Measurements from ENCODE around the gene UMPS.

Gene UMPS

DNA sequence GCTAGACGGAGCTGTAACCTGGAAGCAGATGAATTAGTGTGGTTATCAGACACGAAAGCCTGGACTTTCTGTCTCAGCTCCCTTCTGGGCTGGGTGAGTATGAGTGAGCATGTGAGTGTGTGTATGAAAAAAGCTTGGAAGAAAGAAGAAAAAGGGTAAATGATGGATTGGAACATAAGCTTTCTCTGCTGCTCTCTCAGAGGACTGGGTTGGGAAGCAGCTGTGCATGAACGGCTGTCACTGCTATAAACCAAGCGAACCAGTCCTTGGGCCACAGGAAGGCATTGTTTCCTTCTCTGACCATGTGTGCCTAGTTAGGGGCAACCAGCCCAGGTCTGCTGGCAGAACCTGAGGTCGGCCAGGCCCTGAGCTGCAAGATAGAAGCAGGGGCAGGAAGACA lies 37.0 kb downstream of the UMPS start:
- no peaks in the 10 kb centered on the region for H3K79me2 ChIP-seq (ENCODE audit: low read length)
- H3K4me2 ChIP-seq (ENCODE audit: low read depth, low read length) = no peak overlapping the region
- H4K20me1 ChIP-seq (ENCODE audit: insufficient read depth, low read length) = no peaks in the 10 kb centered on the region
- H3K27me3 ChIP-seq (replicated peaks; ENCODE audit: insufficient read depth, low read length) = no peaks in the 10 kb centered on the region
- H3K9me2 ChIP-seq (replicated peaks; ENCODE audit: insufficient read depth, low read length) = no peaks in the 10 kb centered on the region
- peaks cover 40% of the 10 kb centered on the region for H3K4me1 ChIP-seq (ENCODE audit: low read length)
- H3F3A ChIP-seq (ENCODE audit: insufficient read depth, low read length) = peaks cover 17% of the 10 kb centered on the region
- H3K4me3 ChIP-seq (ENCODE audit: low read length) = no peak overlapping the region
- H3K36me3 ChIP-seq (replicated peaks; ENCODE audit: insufficient read depth, low read length) = no peaks in the 10 kb centered on the region
- H3K9me3 ChIP-seq (replicated peaks; ENCODE audit: insufficient read depth, low read length) = no peaks in the 10 kb centered on the region
- no peak overlapping the region for H2AFZ ChIP-seq (ENCODE audit: low read length)
- H3K9ac ChIP-seq (ENCODE audit: low read length) = no peak overlapping the region
- no peak for DNase-seq
- TF ChIP-seq EZH2 (optimal IDR thresholded peaks at IDR 0.05; ENCODE audit: low read depth, low read length) (no peak), EZH2phosphoT487 (IDR thresholded peaks at IDR 0.05; ENCODE audit: low read length) (no peak)
- TF ChIP-seq, protein P1, sequence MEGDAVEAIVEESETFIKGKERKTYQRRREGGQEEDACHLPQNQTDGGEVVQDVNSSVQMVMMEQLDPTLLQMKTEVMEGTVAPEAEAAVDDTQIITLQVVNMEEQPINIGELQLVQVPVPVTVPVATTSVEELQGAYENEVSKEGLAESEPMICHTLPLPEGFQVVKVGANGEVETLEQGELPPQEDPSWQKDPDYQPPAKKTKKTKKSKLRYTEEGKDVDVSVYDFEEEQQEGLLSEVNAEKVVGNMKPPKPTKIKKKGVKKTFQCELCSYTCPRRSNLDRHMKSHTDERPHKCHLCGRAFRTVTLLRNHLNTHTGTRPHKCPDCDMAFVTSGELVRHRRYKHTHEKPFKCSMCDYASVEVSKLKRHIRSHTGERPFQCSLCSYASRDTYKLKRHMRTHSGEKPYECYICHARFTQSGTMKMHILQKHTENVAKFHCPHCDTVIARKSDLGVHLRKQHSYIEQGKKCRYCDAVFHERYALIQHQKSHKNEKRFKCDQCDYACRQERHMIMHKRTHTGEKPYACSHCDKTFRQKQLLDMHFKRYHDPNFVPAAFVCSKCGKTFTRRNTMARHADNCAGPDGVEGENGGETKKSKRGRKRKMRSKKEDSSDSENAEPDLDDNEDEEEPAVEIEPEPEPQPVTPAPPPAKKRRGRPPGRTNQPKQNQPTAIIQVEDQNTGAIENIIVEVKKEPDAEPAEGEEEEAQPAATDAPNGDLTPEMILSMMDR (IDR thresholded peaks at IDR 0.05; ENCODE audit: low read length) = no peak
- H3K27ac ChIP-seq (ENCODE audit: low read length) = no peak overlapping the region

DNA sequence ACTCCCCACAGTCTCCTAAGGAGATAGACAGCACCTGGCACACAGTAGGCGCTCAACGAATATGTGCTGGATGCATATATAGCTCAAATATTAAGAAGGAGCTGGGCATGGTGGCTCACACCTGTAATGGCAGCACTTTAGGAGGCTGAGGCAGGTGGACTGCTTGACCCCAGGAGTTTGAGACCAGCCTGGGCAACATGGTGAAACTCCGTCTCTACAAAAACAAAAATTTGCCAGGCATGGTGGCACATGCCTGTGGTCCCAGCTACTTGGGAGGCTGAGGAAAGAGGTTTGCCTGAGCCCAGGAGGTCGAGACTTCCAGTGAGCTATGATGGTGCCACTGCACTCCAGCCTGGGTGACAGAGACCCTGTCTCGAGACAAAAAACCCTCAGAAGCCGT lies 37.4 kb downstream of the UMPS start:
- H3F3A ChIP-seq (ENCODE audit: insufficient read depth, low read length) = peaks cover 22% of the 10 kb centered on the region
- no peak for DNase-seq
- H3K9me2 ChIP-seq (replicated peaks; ENCODE audit: insufficient read depth, low read length) = no peaks in the 10 kb centered on the region
- H3K9me3 ChIP-seq (replicated peaks; ENCODE audit: insufficient read depth, low read length) = no peaks in the 10 kb centered on the region
- no peak overlapping the region for H3K27ac ChIP-seq (ENCODE audit: low read length)
- H3K9ac ChIP-seq (ENCODE audit: low read length) = no peak overlapping the region
- no peak overlapping the region for H3K4me3 ChIP-seq (ENCODE audit: low read length)
- H3K79me2 ChIP-seq (ENCODE audit: low read length) = no peaks in the 10 kb centered on the region
- no peaks in the 10 kb centered on the region for H4K20me1 ChIP-seq (ENCODE audit: insufficient read depth, low read length)
- peaks cover 44% of the 10 kb centered on the region for H3K4me1 ChIP-seq (ENCODE audit: low read length)
- no peak overlapping the region for H2AFZ ChIP-seq (ENCODE audit: low read length)
- H3K4me2 ChIP-seq (ENCODE audit: low read depth, low read length) = no peak overlapping the region
- no peaks in the 10 kb centered on the region for H3K27me3 ChIP-seq (replicated peaks; ENCODE audit: insufficient read depth, low read length)
- TF ChIP-seq EZH2phosphoT487 (IDR thresholded peaks at IDR 0.05; ENCODE audit: low read length) (no peak), EZH2 (optimal IDR thresholded peaks at IDR 0.05; ENCODE audit: low read depth, low read length) (no peak)
- TF ChIP-seq, protein P1 (IDR thresholded peaks at IDR 0.05; ENCODE audit: low read length) = no peak
- H3K36me3 ChIP-seq (replicated peaks; ENCODE audit: insufficient read depth, low read length) = no peaks in the 10 kb centered on the region

DNA sequence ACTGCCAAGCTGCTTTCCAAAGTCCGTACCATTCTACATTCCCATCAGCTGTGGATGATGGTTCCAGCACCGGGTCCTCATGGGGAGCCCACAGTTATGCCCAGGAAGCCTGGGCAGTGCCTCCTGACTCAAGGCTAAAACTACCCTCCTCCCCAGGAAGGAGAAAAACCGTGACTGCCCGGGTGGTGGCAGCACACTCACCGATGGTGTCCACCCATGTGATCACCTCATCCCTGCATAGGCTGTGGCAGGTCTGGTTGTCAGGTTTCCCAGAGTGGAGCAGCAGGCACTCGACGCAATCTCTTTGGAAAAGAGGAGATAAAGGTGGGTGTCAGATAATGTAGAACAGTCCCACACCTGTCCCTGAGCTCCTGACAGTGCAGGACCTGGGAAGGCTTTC lies 38.6 kb downstream of the UMPS start:
- Histone ChIP-seq H2AFZ (ENCODE audit: low read length) (peak overlapping the region; percentile 55), H3K9ac (ENCODE audit: low read length) (peak overlapping the region; percentile 16; the same call in 1 of the 2 replicates), H3K27me3 (replicated peaks; ENCODE audit: insufficient read depth, low read length) (no peaks in the 10 kb centered on the region), H3K27ac (ENCODE audit: low read length) (0 out of 2 replicates have a peak overlapping the region, but pooled peaks have one; percentile 9), H3K4me3 (ENCODE audit: low read length) (no peak overlapping the region), H3K4me1 (ENCODE audit: low read length) (peaks cover 55% of the 10 kb centered on the region), H3K9me2 (replicated peaks; ENCODE audit: insufficient read depth, low read length) (no peaks in the 10 kb centered on the region), H3K9me3 (replicated peaks; ENCODE audit: insufficient read depth, low read length) (no peaks in the 10 kb centered on the region), H3K36me3 (replicated peaks; ENCODE audit: insufficient read depth, low read length) (no peaks in the 10 kb centered on the region), H4K20me1 (ENCODE audit: insufficient read depth, low read length) (no peaks in the 10 kb centered on the region), H3K4me2 (ENCODE audit: low read depth, low read length) (no peak overlapping the region), H3K79me2 (ENCODE audit: low read length) (no peaks in the 10 kb centered on the region), H3F3A (ENCODE audit: insufficient read depth, low read length) (peaks cover 31% of the 10 kb centered on the region)
- DNase-seq = peak; percentile 76
- no peak for TF ChIP-seq EZH2phosphoT487 (IDR thresholded peaks at IDR 0.05; ENCODE audit: low read length)
- TF ChIP-seq, protein P1 (IDR thresholded peaks at IDR 0.05; ENCODE audit: low read length) = peak; percentile 80

Measured in MM.1S (cell line).